OCI-LY3 (cell line): Measurements from ENCODE around the gene GCK.
A peak's percentile ranks its signal among the peaks of the same experiment; 100 is the strongest.

Experiments
- H2AFZ ChIP-seq: fragments of 200-600, 300-600 bp; shearing (Covaris generic); 2 replicates; pipeline ENCODE4 v1.6.0; 2014; ENCODE audit warnings: antibody characterized with exemption, low read depth, low read length
- H3K27ac ChIP-seq: fragments of 200-600, 300-600 bp; sonication (generic); 2 replicates; pipeline ENCODE4 v1.5.1; 2014; ENCODE audit warnings: mild to moderate bottlenecking, low read length, moderate library complexity, mixed read lengths
- H3K27me3 ChIP-seq: fragments of 200-600, 300-600 bp; sonication (generic); 2 replicates; pipeline ENCODE4 v1.6.1; 2014; ENCODE audit warnings: low read depth, low read length, mixed read lengths
- H3K36me3 ChIP-seq: fragments of 200-600, 300-600 bp; sonication (generic); replicated peaks from 2 replicates; pipeline ENCODE3; 2014; ENCODE audit warnings: low read depth, low read length, mixed read lengths
- H3K4me1 ChIP-seq: fragments of 300-600, 200-600 bp; sonication (generic); 2 replicates; pipeline ENCODE4 v1.6.1; 2014; ENCODE audit warnings: low read length, mixed read lengths
- H3K4me2 ChIP-seq: fragments of 200-600, 300-600 bp; sonication (generic); 2 replicates; pipeline ENCODE4 v1.6.1; 2014; ENCODE audit warnings: low read length, mixed read lengths
- H3K4me3 ChIP-seq: fragments of 300-600, 200-600 bp; sonication (generic); 2 replicates; pipeline ENCODE4 v1.5.1; 2014; ENCODE audit warnings: antibody characterized with exemption, mild to moderate bottlenecking, low read length, moderate library complexity
- H3K79me2 ChIP-seq: fragments of 300-600, 200-600 bp; shearing (Covaris generic); 2 replicates; pipeline ENCODE4 v1.6.1; 2014; ENCODE audit warnings: mild to moderate bottlenecking, low read length, mixed read lengths
- H3K9ac ChIP-seq: fragments of 300-600, 200-600 bp; shearing (Covaris generic); 2 replicates; pipeline ENCODE4 v1.6.0; 2014; ENCODE audit warnings: mild to moderate bottlenecking, low read length, moderate library complexity
- H3K9me3 ChIP-seq: fragments of 200-600, 300-600 bp; shearing (Covaris generic); 2 replicates; pipeline ENCODE4 v1.6.1; 2014; ENCODE audit warnings: low read length, mixed read lengths; ENCODE audit not compliant: insufficient read depth
- H4K20me1 ChIP-seq: fragments of 200-600, 300-600 bp; sonication (generic); 2 replicates; pipeline ENCODE4 v1.6.1; 2016; ENCODE audit warnings: low read length, mixed read lengths; ENCODE audit not compliant: insufficient read depth
- CTCF ChIP-seq: fragments of 200-600, 300-600 bp; sonication (generic); IDR thresholded peaks from 2 replicates; pipeline ENCODE4 v1.5.1; 2014; ENCODE audit warnings: antibody characterized with exemption, low read length, low read depth
- EZH2phosphoT487 ChIP-seq: fragments of 200-600 bp; shearing (Covaris generic); IDR thresholded peaks from 2 replicates; pipeline ENCODE4 v1.6.1; 2018; ENCODE audit warnings: antibody characterized with exemption, mixed run types, low read depth

GCK gene

GRCh38 chr7:44149571-44150465 is 39.4 kb downstream of the GCK start:
- no peak for TF ChIP-seq EZH2phosphoT487
- TF ChIP-seq CTCF, result no peak

GRCh38 chr7:44148961-44149536 is 40.2 kb downstream of the GCK start:
- H3K27me3 ChIP-seq, result no peaks in the 10 kb centered on the region
- peak overlapping the region; percentile 80 for H3K4me2 ChIP-seq
- H3K36me3 ChIP-seq, result no peaks in the 10 kb centered on the region
- no peaks in the 10 kb centered on the region for H3K79me2 ChIP-seq
- no peaks in the 10 kb centered on the region for H4K20me1 ChIP-seq
- no peak overlapping the region for H2AFZ ChIP-seq
- H3K4me3 ChIP-seq, result no peak overlapping the region
- H3K4me1 ChIP-seq, result peaks cover 38% of the 10 kb centered on the region
- no peaks in the 10 kb centered on the region for H3K9me3 ChIP-seq
- H3K27ac ChIP-seq, result peak overlapping the region; percentile 91; the same call in 1 of the 2 replicates
- TF ChIP-seq EZH2phosphoT487 (no peak), CTCF (no peak)
- no peak overlapping the region for H3K9ac ChIP-seq

More at GRCh38 chr7:44149571-44150465, 39.4 kb downstream of the GCK start:
- H3K4me3 ChIP-seq, result peak overlapping the region; percentile 37
- H3K27ac ChIP-seq, result peak overlapping the region; percentile 91
- H3K4me1 ChIP-seq, result peaks cover 38% of the 10 kb centered on the region
- peak overlapping the region; percentile 51 for H3K9ac ChIP-seq
- H3K4me2 ChIP-seq, result peak overlapping the region; percentile 80
- H3K79me2 ChIP-seq, result no peaks in the 10 kb centered on the region
- no peaks in the 10 kb centered on the region for H3K27me3 ChIP-seq
- no peaks in the 10 kb centered on the region for H3K36me3 ChIP-seq
- no peak overlapping the region for H2AFZ ChIP-seq
- H4K20me1 ChIP-seq, result no peaks in the 10 kb centered on the region
- no peaks in the 10 kb centered on the region for H3K9me3 ChIP-seq

GRCh38 chr7:44148166-44148565 is 41.1 kb downstream of the GCK start:
- H3K27me3 ChIP-seq, result no peaks in the 10 kb centered on the region
- H3K27ac ChIP-seq, result no peak overlapping the region
- peaks cover 38% of the 10 kb centered on the region for H3K4me1 ChIP-seq
- no peaks in the 10 kb centered on the region for H4K20me1 ChIP-seq
- no peaks in the 10 kb centered on the region for H3K79me2 ChIP-seq
- no peak overlapping the region for H3K9ac ChIP-seq
- H2AFZ ChIP-seq, result no peak overlapping the region
- no peak for TF ChIP-seq CTCF
- no peak for TF ChIP-seq EZH2phosphoT487
- no peaks in the 10 kb centered on the region for H3K9me3 ChIP-seq
- H3K36me3 ChIP-seq, result no peaks in the 10 kb centered on the region
- no peak overlapping the region for H3K4me3 ChIP-seq
- no peak overlapping the region for H3K4me2 ChIP-seq
